ENCODE results near the gene IL11RA.

DNA sequence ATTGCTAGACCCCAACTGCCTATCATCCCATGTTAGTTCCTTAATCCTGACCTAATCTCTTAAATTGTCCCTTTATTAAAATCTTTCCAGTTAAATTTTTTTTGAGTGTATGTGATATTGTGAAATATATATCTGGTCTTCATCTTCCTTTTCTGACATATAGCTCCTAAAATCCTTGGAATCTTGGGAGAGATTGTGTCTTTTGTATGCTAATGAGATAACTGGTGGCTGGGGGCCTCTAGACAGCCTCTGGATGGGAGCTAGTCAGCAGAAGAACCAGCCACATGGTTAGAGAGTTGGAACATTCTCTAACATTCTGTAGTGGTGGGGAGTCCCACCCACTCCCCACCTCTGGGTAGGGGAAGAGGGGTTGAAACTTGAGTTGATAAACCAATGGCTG lies 42.8 kb downstream of the IL11RA start:
- TF ChIP-seq NFRKB (IDR thresholded peaks at IDR 0.05) (no peak), FOXM1 (IDR thresholded peaks at IDR 0.05; ENCODE audit: borderline replicate concordance) (no peak), FOXK2 (IDR thresholded peaks at IDR 0.05) (no peak)
